ENCODE measurements around the gene HCN1.

- TF ChIP-seq, protein P1, sequence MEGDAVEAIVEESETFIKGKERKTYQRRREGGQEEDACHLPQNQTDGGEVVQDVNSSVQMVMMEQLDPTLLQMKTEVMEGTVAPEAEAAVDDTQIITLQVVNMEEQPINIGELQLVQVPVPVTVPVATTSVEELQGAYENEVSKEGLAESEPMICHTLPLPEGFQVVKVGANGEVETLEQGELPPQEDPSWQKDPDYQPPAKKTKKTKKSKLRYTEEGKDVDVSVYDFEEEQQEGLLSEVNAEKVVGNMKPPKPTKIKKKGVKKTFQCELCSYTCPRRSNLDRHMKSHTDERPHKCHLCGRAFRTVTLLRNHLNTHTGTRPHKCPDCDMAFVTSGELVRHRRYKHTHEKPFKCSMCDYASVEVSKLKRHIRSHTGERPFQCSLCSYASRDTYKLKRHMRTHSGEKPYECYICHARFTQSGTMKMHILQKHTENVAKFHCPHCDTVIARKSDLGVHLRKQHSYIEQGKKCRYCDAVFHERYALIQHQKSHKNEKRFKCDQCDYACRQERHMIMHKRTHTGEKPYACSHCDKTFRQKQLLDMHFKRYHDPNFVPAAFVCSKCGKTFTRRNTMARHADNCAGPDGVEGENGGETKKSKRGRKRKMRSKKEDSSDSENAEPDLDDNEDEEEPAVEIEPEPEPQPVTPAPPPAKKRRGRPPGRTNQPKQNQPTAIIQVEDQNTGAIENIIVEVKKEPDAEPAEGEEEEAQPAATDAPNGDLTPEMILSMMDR (conservative IDR thresholded peaks at IDR 0.05; ENCODE audit: low read depth, low read length) = no peak
- TF ChIP-seq USF2 (IDR thresholded peaks at IDR 0.05; ENCODE audit: low read depth, low read length) = no peak
- TF ChIP-seq RFX5 (IDR thresholded peaks at IDR 0.05; ENCODE audit: low read depth, low read length) = no peak
Measured at GRCh38 chr5:45512521-45512920, 183.7 kb downstream of the HCN1 start.

Measured in IMR-90 (cell line).